NCI-H774 (cell line): Measurements from ENCODE around the gene TFPI.
"Not testable (repeated sequence)": the region's sequence is repeated elsewhere in the genome, so short reads cannot be mapped to it uniquely, and the experiment has no call there.

ENCODE experiments used
- DNase-seq: peaks from one replicate; lab custom pipeline; 2025; lab: John Stamatoyannopoulos, UW

TFPI gene

DNA sequence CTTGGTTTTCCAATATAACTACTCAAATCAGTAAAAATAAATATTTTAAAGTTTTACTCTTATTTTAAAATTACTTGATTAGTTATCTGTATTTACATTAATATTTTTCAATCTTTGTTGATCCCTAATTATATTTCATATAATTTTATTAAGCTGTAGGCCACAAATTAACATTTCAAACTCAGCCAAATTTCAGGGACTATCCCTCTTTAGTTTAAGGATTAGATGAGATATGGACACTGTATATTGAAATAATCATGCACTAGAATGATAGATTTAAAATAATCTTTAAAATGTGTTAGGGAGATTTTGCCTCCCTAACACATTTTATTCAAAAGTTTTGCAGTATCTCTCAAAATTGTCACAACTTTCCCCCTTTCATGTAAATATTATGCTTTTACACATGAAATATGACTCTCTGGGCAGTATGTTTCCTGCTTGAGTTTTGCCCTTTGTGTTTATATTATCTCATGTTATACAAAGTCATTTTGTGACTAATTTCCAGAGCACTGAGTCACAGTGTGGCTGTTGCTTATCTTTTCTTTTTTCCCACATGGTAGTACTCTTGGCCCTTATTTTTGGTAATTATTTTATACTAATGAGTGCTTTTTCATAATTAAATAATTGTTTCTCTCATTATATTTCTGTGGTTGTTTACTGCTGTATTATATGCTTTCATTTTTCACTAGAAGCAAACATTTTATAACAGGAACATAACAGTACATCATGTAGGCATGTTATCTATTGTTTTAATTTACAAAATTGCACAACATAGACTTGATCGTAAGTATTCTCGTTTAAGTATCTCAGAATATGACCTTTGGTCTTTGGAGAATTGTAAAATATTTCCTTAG lies 1.2 kb downstream of the TFPI start:
- no peak for DNase-seq

GRCh38 chr2:187552381-187552780 lies 1.9 kb downstream of the TFPI start:
- DNase-seq = no peak

GRCh38 chr2:187550857-187551256 lies 3.4 kb downstream of the TFPI start:
- no peak for DNase-seq

GRCh38 chr2:187549951-187550555 lies 4.2 kb downstream of the TFPI start:
- DNase-seq = no peak

- DNase-seq = no peak
These were observed 5.0 kb downstream of the TFPI start for GRCh38 chr2:187549193-187549592.

DNA sequence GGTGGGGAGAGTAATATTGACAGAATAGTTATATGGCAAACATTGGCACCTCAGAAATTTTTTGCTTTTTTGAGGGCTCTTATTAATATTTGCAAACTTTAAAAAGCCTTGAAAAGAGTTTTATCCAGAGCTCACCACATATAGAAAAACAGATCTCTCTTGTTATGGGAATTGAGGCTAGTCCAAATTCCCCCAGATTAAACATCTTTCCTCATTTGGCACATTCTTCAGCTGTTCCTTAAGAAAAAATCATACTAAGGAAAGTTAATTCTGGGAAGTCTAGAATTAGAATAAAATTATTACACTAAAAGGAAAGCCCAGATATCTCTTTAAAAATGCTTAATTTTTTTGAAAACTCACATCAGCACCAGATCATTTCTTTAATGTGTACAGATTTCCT lies 5.6 kb downstream of the TFPI start:
- no peak for DNase-seq

DNA sequence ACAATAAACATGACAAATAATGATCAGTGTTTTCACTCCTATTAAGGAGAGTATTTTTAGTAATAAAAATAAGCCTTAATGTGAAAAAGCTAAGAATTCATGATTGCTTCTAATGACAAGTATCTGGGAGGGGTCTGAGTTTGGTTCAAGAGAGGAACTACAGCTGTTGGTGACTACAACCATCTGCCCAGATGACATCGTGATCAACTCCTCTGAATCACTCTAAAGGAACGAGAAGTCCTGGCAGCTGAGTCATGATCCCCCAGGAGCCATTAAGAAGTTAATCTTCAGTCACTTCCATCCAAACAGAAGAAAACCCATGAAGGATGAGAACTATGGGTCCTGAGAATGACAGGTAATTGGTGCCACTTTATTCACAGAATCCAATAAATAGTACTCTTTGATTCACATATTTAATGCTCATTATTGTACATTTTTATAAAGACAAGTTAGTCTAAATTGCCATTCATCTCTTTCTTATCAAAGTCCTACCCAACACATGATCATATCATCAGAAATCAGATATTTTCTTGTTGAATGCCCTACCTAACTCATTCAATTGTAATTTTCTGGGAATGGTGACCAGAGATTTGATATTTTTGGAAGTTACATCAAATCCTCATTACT lies 6.8 kb downstream of the TFPI start:
- DNase-seq = no peak

DNA sequence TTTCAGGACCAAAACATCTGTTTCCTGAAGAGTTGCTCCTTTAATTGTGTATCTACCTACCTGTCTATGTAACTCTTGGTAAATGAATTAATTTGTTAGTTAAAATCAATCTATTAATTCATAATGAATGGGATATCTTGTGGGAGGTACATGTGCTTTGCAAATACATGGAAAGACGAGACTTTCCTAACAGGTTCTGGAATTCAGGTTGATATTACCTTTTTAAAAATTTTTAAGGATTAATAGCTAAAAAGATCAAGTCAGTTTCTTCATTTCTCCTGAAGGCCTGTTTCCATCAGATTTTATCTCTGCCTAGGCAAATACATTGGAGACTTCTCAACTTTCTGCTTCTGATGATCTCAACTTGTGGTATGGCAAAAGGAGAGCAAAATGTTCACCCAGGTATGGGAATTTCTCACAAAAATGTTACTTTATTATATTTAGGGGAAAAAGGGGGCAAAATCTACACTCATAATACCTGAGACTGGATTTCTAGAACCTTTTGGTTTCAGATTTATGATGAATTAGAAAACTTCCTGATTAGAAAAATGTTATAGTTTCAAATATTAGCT lies 7.4 kb downstream of the TFPI start:
- no peak for DNase-seq

- no peak for DNase-seq
These were observed 8.9 kb downstream of the TFPI start for GRCh38 chr2:187545238-187545751.

GRCh38 chr2:187544371-187545080 lies 9.7 kb downstream of the TFPI start:
- DNase-seq = no peak

- DNase-seq = no peak
These were observed 10.7 kb downstream of the TFPI start for GRCh38 chr2:187543488-187543887.

GRCh38 chr2:187542123-187542522 lies 12.1 kb downstream of the TFPI start:
- no peak for DNase-seq

- no peak for DNase-seq
These were observed 12.8 kb downstream of the TFPI start for GRCh38 chr2:187541086-187542085.

GRCh38 chr2:187538222-187538621 lies 16.0 kb downstream of the TFPI start:
- not testable (repeated sequence) for DNase-seq

DNA sequence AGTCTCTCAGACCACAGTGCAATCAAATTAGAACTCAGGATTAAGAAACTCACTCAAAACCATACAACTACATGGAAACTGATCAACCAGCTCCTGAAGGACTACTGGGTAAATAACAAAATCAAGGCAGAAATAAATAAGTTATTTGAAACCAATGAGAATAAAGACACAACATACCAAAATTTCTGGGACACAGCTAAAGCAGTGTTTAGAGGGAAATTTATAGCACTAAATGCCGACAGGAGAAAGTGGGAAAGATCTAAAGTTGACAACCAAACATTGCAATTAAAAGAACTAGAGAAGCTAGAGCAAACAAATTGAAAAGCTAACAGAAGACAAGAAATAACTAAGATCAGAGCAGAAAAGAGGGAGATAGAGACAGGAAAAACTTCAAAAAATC lies 18.9 kb downstream of the TFPI start:
- not testable (repeated sequence) for DNase-seq

DNA sequence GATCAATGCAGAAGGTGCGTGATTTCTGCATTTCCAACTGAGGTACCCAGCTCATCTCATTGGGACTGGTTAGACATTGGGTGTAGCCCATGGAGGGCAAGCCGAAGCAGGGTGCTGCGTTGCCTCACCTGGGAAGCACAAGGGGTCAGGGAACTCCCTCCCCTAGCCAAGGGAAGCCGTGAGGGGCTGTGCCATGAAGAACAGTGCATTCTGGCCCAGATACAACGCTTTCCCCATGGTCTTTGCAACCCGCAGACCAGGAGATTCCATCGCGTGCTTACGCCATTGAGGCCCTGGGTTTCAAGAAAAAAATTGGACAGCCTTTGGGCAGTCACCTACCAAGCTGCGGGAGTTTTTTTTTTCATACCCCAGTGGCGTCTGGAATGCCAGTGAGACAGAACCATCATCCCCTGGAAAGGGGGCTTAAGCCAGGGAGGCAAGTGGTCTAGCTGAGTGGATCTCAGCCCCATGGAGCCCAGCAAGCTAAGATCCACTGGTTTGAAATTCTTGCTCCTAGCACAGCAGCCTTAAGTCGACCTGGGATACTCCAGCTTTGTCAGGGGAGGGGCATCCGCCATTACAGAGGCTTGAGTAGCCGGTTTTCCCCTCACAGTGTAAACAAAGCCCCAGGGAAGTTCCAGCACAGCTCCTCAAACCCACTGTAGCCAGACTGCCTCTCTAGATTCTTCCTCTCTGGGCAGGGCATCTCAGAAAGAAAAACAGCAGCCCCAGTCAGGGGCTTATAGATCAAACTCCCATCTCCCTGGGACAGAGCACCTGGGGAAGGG lies 21.7 kb downstream of the TFPI start:
- no peak for DNase-seq

- DNase-seq = no peak
These were observed 24.1 kb downstream of the TFPI start for GRCh38 chr2:187529977-187530721.

- no peak for DNase-seq
These were observed 24.8 kb downstream of the TFPI start for GRCh38 chr2:187529248-187529976.
